IMR-90 (cell line): Measurements from ENCODE around the gene KRR1.
"Not testable (repeated sequence)": the region's sequence is repeated elsewhere in the genome, so short reads cannot be mapped to it uniquely, and the experiment has no call there.

Source experiments
- CEBPB ChIP-seq: IDR thresholded peaks from 2 replicates; pipeline ENCODE4 v1.6.1; 2012; ENCODE audit warnings: low read depth, low read length, improper control_type of control experiment
- NFE2L2 ChIP-seq: fragments of 150-350 bp; IDR thresholded peaks from 2 replicates; pipeline ENCODE4 v1.6.1; 2016; ENCODE audit warnings: low read depth, mild to moderate bottlenecking, low read length
- POLR2A ChIP-seq: IDR thresholded peaks from 2 replicates; pipeline ENCODE4 v1.6.1; 2012; ENCODE audit warnings: mild to moderate bottlenecking, low read depth, low read length
- RAD21 ChIP-seq: IDR thresholded peaks from 2 replicates; pipeline ENCODE4 v1.6.1; 2012; ENCODE audit warnings: low read length, improper control_type of control experiment
- RCOR1 ChIP-seq: IDR thresholded peaks from 2 replicates; pipeline ENCODE4 v1.6.1; 2012; ENCODE audit warnings: mild to moderate bottlenecking, low read length, improper control_type of control experiment; ENCODE audit not compliant: insufficient replicate concordance
- TF ChIP-seq, protein P1 (sequence below): conservative IDR thresholded peaks from 2 replicates; pipeline ENCODE4 v1.5.1; 2012; ENCODE audit warnings: mild to moderate bottlenecking, low read depth, low read length, improper control_type of control experiment

DNA sequence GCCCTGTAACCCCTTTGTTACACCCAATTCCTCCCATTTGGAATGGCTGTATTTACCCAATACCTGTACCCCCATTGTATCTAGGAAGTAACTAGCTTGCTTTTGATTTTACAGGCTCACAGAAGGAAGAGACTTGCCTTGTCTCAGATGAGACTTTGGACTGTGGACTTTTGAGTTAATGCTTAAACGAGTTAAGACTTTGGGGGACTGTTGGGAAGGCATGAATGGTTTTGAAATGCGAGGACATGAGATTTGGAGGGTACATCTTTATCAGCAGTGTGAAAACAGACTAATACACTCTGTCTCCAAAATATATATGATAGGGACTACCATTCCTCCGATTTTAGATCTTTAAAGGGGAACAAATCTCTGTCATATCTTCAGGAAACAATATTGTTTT is 69.0 kb downstream of the KRR1 start:
- TF ChIP-seq, protein P1, sequence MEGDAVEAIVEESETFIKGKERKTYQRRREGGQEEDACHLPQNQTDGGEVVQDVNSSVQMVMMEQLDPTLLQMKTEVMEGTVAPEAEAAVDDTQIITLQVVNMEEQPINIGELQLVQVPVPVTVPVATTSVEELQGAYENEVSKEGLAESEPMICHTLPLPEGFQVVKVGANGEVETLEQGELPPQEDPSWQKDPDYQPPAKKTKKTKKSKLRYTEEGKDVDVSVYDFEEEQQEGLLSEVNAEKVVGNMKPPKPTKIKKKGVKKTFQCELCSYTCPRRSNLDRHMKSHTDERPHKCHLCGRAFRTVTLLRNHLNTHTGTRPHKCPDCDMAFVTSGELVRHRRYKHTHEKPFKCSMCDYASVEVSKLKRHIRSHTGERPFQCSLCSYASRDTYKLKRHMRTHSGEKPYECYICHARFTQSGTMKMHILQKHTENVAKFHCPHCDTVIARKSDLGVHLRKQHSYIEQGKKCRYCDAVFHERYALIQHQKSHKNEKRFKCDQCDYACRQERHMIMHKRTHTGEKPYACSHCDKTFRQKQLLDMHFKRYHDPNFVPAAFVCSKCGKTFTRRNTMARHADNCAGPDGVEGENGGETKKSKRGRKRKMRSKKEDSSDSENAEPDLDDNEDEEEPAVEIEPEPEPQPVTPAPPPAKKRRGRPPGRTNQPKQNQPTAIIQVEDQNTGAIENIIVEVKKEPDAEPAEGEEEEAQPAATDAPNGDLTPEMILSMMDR = not testable (repeated sequence)
- TF ChIP-seq POLR2A, CEBPB, RCOR1, NFE2L2, RAD21: not testable (repeated sequence)
